Measurements from ENCODE around the gene BBS7. TPM values are rescaled to one million over a fixed set of nuclear protein-coding genes. Genes with fewer than 3 reads are reported as not detected.

The BBS7 gene
- total and polyA plus RNA-seq, 9 of the 15 experiments (the other 6 are each of a cell fraction or from before 2014, with no cell fraction given) = 13.4 to 25.8 (median 16.4) TPM

GRCh38 chr4:121822796-121823504 is 47.3 kb downstream of the BBS7 start:
- H3K4me1 ChIP-seq (replicated peaks in 1 of 2; ENCODE audit: control insufficient read depth in 2 of 2, insufficient read depth in 2 of 2, low read length in 2 of 2) = peaks cover 0 to 15% of the 10 kb centered on the region in 2 experiments; a peak in 3 of 5 replicates
- H3K27ac ChIP-seq (ENCODE audit: extremely low read depth, low read depth, low read length) = peak overlapping the region; percentile 96
- H3K4me2 ChIP-seq (ENCODE audit: insufficient read depth, low read length) = peak overlapping the region; percentile 95
- H3K79me2 ChIP-seq (ENCODE audit: control insufficient read depth, insufficient read depth, low read length) = peaks cover 54% of the 10 kb centered on the region
- no peaks in the 10 kb centered on the region for H3K27me3 ChIP-seq (ENCODE audit: control insufficient read depth in 2 of 2, insufficient read depth in 2 of 2, low read length in 2 of 2)
- ATAC-seq (peak; percentile 73), FAIRE-seq (peak; percentile 85), DNase-seq (ENCODE audit: extremely low read depth in 1 of 4, low spot score in 3 of 4) (peak; percentile 55 to 84 (median 64))
- H3K4me3 ChIP-seq = peak overlapping the region; percentile 99
- intact Hi-C loops (cut with micrococcal nuclease) = loop anchor here (2.0 to 5.0 kb wide), 2 partner anchors 22 to 49 kb away; partner anchors contain the start of genes BBS7 and EXOSC9
- POLR2A ChIA-PET = interaction anchor here (0.5 to 4.1 kb wide), 4 partner anchors 8 to 46 kb away, joined by 3 to 21 read pairs (median 4); no protein-coding TSS in a partner anchor
- H3K9me3 ChIP-seq (replicated peaks; ENCODE audit: control insufficient read depth, insufficient read depth, low read depth, low read length) = no peaks in the 10 kb centered on the region
- H3K9ac ChIP-seq (ENCODE audit: insufficient read depth in 1 of 2, low read depth in 2 of 2, low read length in 2 of 2) = peak overlapping the region; percentile 98
- TSS peak; percentile 48 for BruUV-seq (replicated peaks)
- peaks cover 7% of the 10 kb centered on the region; the same call in 1 of the 2 replicates for H4K20me1 ChIP-seq (replicated peaks; ENCODE audit: control insufficient read depth, insufficient read depth, low read length)
- 0% methylated on average over 30 of the region's 30 CpGs for WGBS (ENCODE audit: insufficient coverage, low coverage, missing lambda C conversion rate)
- peaks cover 50% of the 10 kb centered on the region for H3K36me3 ChIP-seq (ENCODE audit: control insufficient read depth, insufficient read depth, low read length)
- peak overlapping the region; percentile 81 for H2AFZ ChIP-seq (ENCODE audit: low read depth, low read length)
- in situ Hi-C loops (cut with MboI) = no loop called here
- no peaks in the 10 kb centered on the region for H3K9me1 ChIP-seq (ENCODE audit: control insufficient read depth, insufficient read depth, low read length)
- CTCF ChIA-PET (ENCODE audit: low intra/inter-chr PET ratio) = no interaction called here
- TF ChIP-seq HNRNPUL1 (IDR thresholded peaks at IDR 0.05; ENCODE audit: low read length) (no peak), BRF1 (IDR thresholded peaks at IDR 0.05; ENCODE audit: borderline replicate concordance, extremely low read depth, insufficient read length) (no peak), DPF2 (IDR thresholded peaks at IDR 0.05) (no peak), KAT7 (CRISPR knock-in tag; IDR thresholded peaks at IDR 0.05; ENCODE audit: borderline replicate concordance) (0 out of 2 replicates have a peak, but pooled peaks have one; percentile 64), AFF4 (CRISPR knock-in tag; IDR thresholded peaks at IDR 0.05) (peak; percentile 75; the same call in 1 of the 2 replicates), TAF7 (tag; IDR thresholded peaks at IDR 0.05) (peak; percentile 47), ZC3H11A (IDR thresholded peaks at IDR 0.05; ENCODE audit: low read depth, low read length) (no peak), TCFL5 (CRISPR knock-in tag; conservative IDR thresholded peaks at IDR 0.05) (no peak), CTBP1 (IDR thresholded peaks at IDR 0.05; ENCODE audit: borderline replicate concordance) (no peak), ASH1L (IDR thresholded peaks at IDR 0.05; ENCODE audit: borderline replicate concordance, low read depth, partially characterized antibody) (no peak), ZNF511 (CRISPR knock-in tag; IDR thresholded peaks at IDR 0.05) (0 out of 2 replicates have a peak, but pooled peaks have one; percentile 1)
- TF ChIP-seq, protein P1, sequence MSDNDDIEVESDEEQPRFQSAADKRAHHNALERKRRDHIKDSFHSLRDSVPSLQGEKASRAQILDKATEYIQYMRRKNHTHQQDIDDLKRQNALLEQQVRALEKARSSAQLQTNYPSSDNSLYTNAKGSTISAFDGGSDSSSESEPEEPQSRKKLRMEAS (CRISPR knock-in tag; IDR thresholded peaks at IDR 0.05) = no peak
